Measurements from ENCODE around the gene ATP5PD.

- TF ChIP-seq POLR2A (IDR thresholded peaks at IDR 0.05; ENCODE audit: control extremely low read depth in 1 of 2, low read depth in 2 of 2, low read length in 2 of 2) (no peak), NRF1 (IDR thresholded peaks at IDR 0.05; ENCODE audit: low read depth, low read length) (no peak)
Observed at GRCh38 chr17:75041656-75042280, 5.0 kb downstream of the ATP5PD start.
